Gastrocnemius medialis (tissue), 4 donors: Measurements from ENCODE around the gene KCNB1. TPM values are rescaled to one million over a fixed set of nuclear protein-coding genes. Genes with fewer than 3 reads are reported as not detected.

Source experiments
- ATAC-seq, 2 donors: fragments of 150-250 bp; one replicate each; pipeline ENCODE4 v1.9.1; 2016
- DNase-seq, 2 donors: peaks; one replicate each; pipeline ENCODE4 v3.0.0-alpha.2; 2019
- H3K27ac ChIP-seq, 4 donors: fragments of 200-600 bp; sonication (generic); 1 replicate in 1 of 4; 2 replicates in 3 of 4; pipeline ENCODE4 v1.5.1; 2016 to 2018; ENCODE audit warnings: mild to moderate bottlenecking in 2 of 4, moderate library complexity in 1 of 4
- H3K27me3 ChIP-seq, 3 donors: fragments of 200-600 bp; sonication (generic) in 2 of 3; 1 replicate in 1 of 3; 2 replicates in 2 of 3; pipeline versions ENCODE4 v1.5.1 to v1.6.0; 2016 to 2019; ENCODE audit warnings: mild to moderate bottlenecking in 1 of 3, moderate library complexity in 1 of 3
- H3K36me3 ChIP-seq, 2 donors: fragments of 200-600 bp; sonication (generic) in 1 of 2; one replicate each; pipeline ENCODE4 v1.5.1; 2017 to 2018
- H3K4me1 ChIP-seq, 2 donors: fragments of 200-600 bp; sonication (generic) in 1 of 2; one replicate each; pipeline ENCODE4 v1.5.1; 2016 to 2017; ENCODE audit warnings: mild to moderate bottlenecking in 2 of 2
- H3K4me3 ChIP-seq, 4 donors: fragments of 200-600 bp; sonication (generic) in 3 of 4; 1 replicate in 1 of 4; 2 replicates in 3 of 4; pipeline ENCODE4 v1.5.1; 2016 to 2019; ENCODE audit warnings: mild to moderate bottlenecking in 2 of 4
- H3K9me3 ChIP-seq, 3 donors: fragments of 200-600 bp; sonication (generic) in 2 of 3; 1 replicate in 1 of 3; 2 replicates in 2 of 3; pipeline ENCODE4 v1.5.1; 2016 to 2019
- CTCF ChIP-seq, 5 experiments: fragments of 450-650 bp in 3 of 5; fragments of 200-600 bp in 2 of 5; sonication (generic) in 2 of 5; IDR thresholded peaks in 4 of 5; conservative IDR thresholded peaks in 1 of 5; 1 replicate in 4 of 5; 2 replicates in 1 of 5; pipeline ENCODE4 v1.5.1; 2016 to 2019; ENCODE audit warnings: antibody characterized with exemption in 5 of 5, mild to moderate bottlenecking in 3 of 5, moderate library complexity in 3 of 5
- POLR2A ChIP-seq, 2 donors: fragments of 450-650 bp; IDR thresholded peaks; one replicate each; pipeline ENCODE4 v1.6.1; 2017; ENCODE audit warnings: antibody characterized with exemption in 2 of 2, mild to moderate bottlenecking in 2 of 2, moderate library complexity in 2 of 2
- in situ Hi-C, 4 donors: fragments of 200-750 bp; cut with MboI; loops; one replicate each; pipeline versions ENCODE4 v1.15.0 to v1.8.0; 2017; ENCODE audit warnings: low sequenced_read_pairs in 4 of 4
- intact Hi-C: fragments of 100-400 bp; cut with DNase I; formaldehyde crosslinking; loops from one replicate; pipeline ENCODE4 v1.15.1; 2023; ENCODE audit warnings: low total_unique reads
- total RNA-seq, 4 donors: library from RNA; depleted of rRNA; stranded (reverse); fragments of >200 nt; gene quantifications; one replicate each; pipeline versions ENCODE4 v1.1.0 to v1.2.3, GENCODE V29; 2016

KCNB1 gene
- total RNA-seq, 4 donors from 2014 or later = 6.6 to 34.7 (median 9.4) TPM

GRCh38 chr20:49381558-49382493, 100.6 kb downstream of the KCNB1 start:
- DNase-seq (peak; percentile 66 to 83), ATAC-seq (peak; percentile 72 to 74)
- H3K4me3 ChIP-seq = no peak overlapping the region
- intact Hi-C loops = no loop called here
- no peaks in the 10 kb centered on the region for H3K36me3 ChIP-seq
- peaks cover 20 to 38% of the 10 kb centered on the region in 2 donors for H3K4me1 ChIP-seq
- TF ChIP-seq CTCF (IDR thresholded peaks at IDR 0.05 in 4 of 5, conservative IDR thresholded peaks at IDR 0.05 in 1 of 5) (no peak), POLR2A (IDR thresholded peaks at IDR 0.05) (no peak)
- in situ Hi-C loops = no loop called here
- H3K27ac ChIP-seq = peak overlapping the region; percentile 53 to 77 (median 66)
- no peaks in the 10 kb centered on the region for H3K9me3 ChIP-seq
- no peaks in the 10 kb centered on the region for H3K27me3 ChIP-seq

- H3K27ac ChIP-seq = no peak overlapping the region
- no peak for TF ChIP-seq CTCF (IDR thresholded peaks at IDR 0.05 in 4 of 5, conservative IDR thresholded peaks at IDR 0.05 in 1 of 5)
- no peak for TF ChIP-seq POLR2A (IDR thresholded peaks at IDR 0.05)
- peaks cover 20 to 26% of the 10 kb centered on the region in 2 donors for H3K4me1 ChIP-seq
These were observed 102.1 kb downstream of the KCNB1 start for GRCh38 chr20:49380337-49380780.

GRCh38 chr20:49379338-49379737, 103.1 kb downstream of the KCNB1 start:
- Histone ChIP-seq H3K36me3 (no peaks in the 10 kb centered on the region), H3K27me3 (no peaks in the 10 kb centered on the region), H3K4me1 (peaks cover 17% of the 10 kb centered on the region in 2 donors), H3K9me3 (no peaks in the 10 kb centered on the region), H3K27ac (no peak overlapping the region), H3K4me3 (no peak overlapping the region)
- intact Hi-C loops (no loop called here), in situ Hi-C loops (no loop called here)
- DNase-seq (no peak), ATAC-seq (no peak)
- TF ChIP-seq POLR2A (IDR thresholded peaks at IDR 0.05) (no peak), CTCF (IDR thresholded peaks at IDR 0.05 in 4 of 5, conservative IDR thresholded peaks at IDR 0.05 in 1 of 5) (no peak)

More at GRCh38 chr20:49380337-49380780, 102.1 kb downstream of the KCNB1 start:
- no peaks in the 10 kb centered on the region for H3K27me3 ChIP-seq
- intact Hi-C loops (no loop called here), in situ Hi-C loops (no loop called here)
- no peaks in the 10 kb centered on the region for H3K36me3 ChIP-seq
- no peak for ATAC-seq
- H3K9me3 ChIP-seq = no peaks in the 10 kb centered on the region
- H3K4me3 ChIP-seq = no peak overlapping the region
- DNase-seq = no peak

GRCh38 chr20:49377326-49377725, 105.1 kb downstream of the KCNB1 start:
- no peak for DNase-seq

More at GRCh38 chr20:49377326-49377725, 105.1 kb downstream of the KCNB1 start:
- in situ Hi-C loops (no loop called here), intact Hi-C loops (no loop called here)
- Histone ChIP-seq H3K36me3 (peaks cover 0 to 9% of the 10 kb centered on the region in 2 donors), H3K4me1 (peaks cover 17% of the 10 kb centered on the region in 2 donors), H3K27ac (no peak overlapping the region), H3K9me3 (no peaks in the 10 kb centered on the region), H3K27me3 (no peaks in the 10 kb centered on the region), H3K4me3 (no peak overlapping the region)
- TF ChIP-seq POLR2A (IDR thresholded peaks at IDR 0.05) (no peak), CTCF (IDR thresholded peaks at IDR 0.05 in 4 of 5, conservative IDR thresholded peaks at IDR 0.05 in 1 of 5) (no peak)
- no peak for ATAC-seq
